Fibroblast of lung (primary cell): ENCODE data around the gene XXYLT1. TPM values are rescaled to one million over a fixed set of nuclear protein-coding genes. Genes with fewer than 3 reads are reported as not detected.

Experiments used
- DNase-seq, 2 donors: peaks; one replicate each; pipeline versions ENCODE4 v3.0.0 to v3.0.0-alpha.2; 2010; ENCODE audit warnings: low read depth in 2 of 2
- H2AFZ ChIP-seq: 2 replicates; pipeline ENCODE4 v1.5.1; 2012; ENCODE audit warnings: low read length, control low read depth, inconsistent platforms
- H3K27ac ChIP-seq: 2 replicates; pipeline ENCODE4 v1.5.1; 2011; ENCODE audit warnings: low read length, control low read depth; ENCODE audit not compliant: insufficient read depth
- H3K27me3 ChIP-seq: 2 replicates; pipeline ENCODE4 v1.5.1; 2011; ENCODE audit warnings: mild to moderate bottlenecking, low read length; ENCODE audit not compliant: control insufficient read depth, insufficient read depth
- H3K36me3 ChIP-seq: 2 replicates; pipeline ENCODE4 v1.5.1; 2011; ENCODE audit warnings: low read length; ENCODE audit not compliant: control insufficient read depth, insufficient read depth
- H3K4me1 ChIP-seq: 2 replicates; pipeline ENCODE4 v1.5.1; 2011; ENCODE audit warnings: low read length; ENCODE audit not compliant: control insufficient read depth, insufficient read depth; ENCODE audit errors: extremely low read depth
- H3K4me2 ChIP-seq: 2 replicates; pipeline ENCODE4 v1.5.1; 2011; ENCODE audit warnings: low read length, control low read depth; ENCODE audit not compliant: insufficient read depth; ENCODE audit errors: extremely low read depth
- H3K4me3 ChIP-seq, 4 experiments: fragments of 200-600 bp in 1 of 4; sonication (generic) in 1 of 4; replicated peaks in 1 of 4; 2 replicates each; pipeline ENCODE4 v1.5.1; 2011 to 2016; ENCODE audit warnings: low read length in 4 of 4, low read depth in 3 of 4, mild to moderate bottlenecking in 3 of 4, control low read depth in 2 of 4, inconsistent platforms in 1 of 4, mixed read lengths in 1 of 4; ENCODE audit not compliant: insufficient read depth in 1 of 4; ENCODE audit errors: control extremely low read depth in 1 of 4
- H3K79me2 ChIP-seq: 2 replicates; pipeline ENCODE4 v1.5.1; 2012; ENCODE audit warnings: mild to moderate bottlenecking, low read length, inconsistent platforms; ENCODE audit not compliant: control insufficient read depth, insufficient read depth
- H3K9ac ChIP-seq: 2 replicates; pipeline ENCODE4 v1.5.1; 2011; ENCODE audit warnings: mild to moderate bottlenecking, low read length, control low read depth; ENCODE audit not compliant: insufficient read depth
- H3K9me3 ChIP-seq: 2 replicates; pipeline ENCODE4 v1.5.1; 2012; ENCODE audit warnings: low read depth, low read length; ENCODE audit not compliant: control insufficient read depth, insufficient read depth
- H4K20me1 ChIP-seq: 2 replicates; pipeline ENCODE4 v1.5.1; 2011; ENCODE audit warnings: low read length; ENCODE audit not compliant: control insufficient read depth, insufficient read depth; ENCODE audit errors: extremely low read depth
- CTCF ChIP-seq, 2 donors: IDR thresholded peaks in 1 of 2; conservative IDR thresholded peaks in 1 of 2; 1 replicate in 1 of 2; 2 replicates in 1 of 2; pipeline ENCODE4 v1.5.1; 2011 to 2012; ENCODE audit warnings: low read length in 2 of 2, control low read depth in 1 of 2, inconsistent platforms in 1 of 2, low read depth in 1 of 2, mild to moderate bottlenecking in 1 of 2
- EZH2 ChIP-seq: IDR thresholded peaks from 2 replicates; pipeline ENCODE4 v1.5.1; 2012; ENCODE audit warnings: low read length, control low read depth, mild to moderate bottlenecking; ENCODE audit errors: missing control alignments
- polyA plus RNA-seq, 2 donors: library from polyadenylated mRNA; depleted of rRNA in 1 of 2; stranded (reverse) in 1 of 2; unstranded in 1 of 2; fragments of >200 nt; gene quantifications; 2 replicates each; pipeline ENCODE4 v1.2.1, GENCODE V29; 2011 to 2012; ENCODE audit warnings: missing spikeins in 1 of 2
- total RNA-seq: library from RNA; depleted of rRNA; stranded (reverse); fragments of >200 nt; gene quantifications from 2 replicates; pipeline ENCODE4 v1.2.1, GENCODE V29; 2014

Gene XXYLT1
- total and polyA plus RNA-seq, 2 donors (not counting 1 experiment from before 2014, with no cell fraction given) = 12.4 to 18.5 TPM

DNA sequence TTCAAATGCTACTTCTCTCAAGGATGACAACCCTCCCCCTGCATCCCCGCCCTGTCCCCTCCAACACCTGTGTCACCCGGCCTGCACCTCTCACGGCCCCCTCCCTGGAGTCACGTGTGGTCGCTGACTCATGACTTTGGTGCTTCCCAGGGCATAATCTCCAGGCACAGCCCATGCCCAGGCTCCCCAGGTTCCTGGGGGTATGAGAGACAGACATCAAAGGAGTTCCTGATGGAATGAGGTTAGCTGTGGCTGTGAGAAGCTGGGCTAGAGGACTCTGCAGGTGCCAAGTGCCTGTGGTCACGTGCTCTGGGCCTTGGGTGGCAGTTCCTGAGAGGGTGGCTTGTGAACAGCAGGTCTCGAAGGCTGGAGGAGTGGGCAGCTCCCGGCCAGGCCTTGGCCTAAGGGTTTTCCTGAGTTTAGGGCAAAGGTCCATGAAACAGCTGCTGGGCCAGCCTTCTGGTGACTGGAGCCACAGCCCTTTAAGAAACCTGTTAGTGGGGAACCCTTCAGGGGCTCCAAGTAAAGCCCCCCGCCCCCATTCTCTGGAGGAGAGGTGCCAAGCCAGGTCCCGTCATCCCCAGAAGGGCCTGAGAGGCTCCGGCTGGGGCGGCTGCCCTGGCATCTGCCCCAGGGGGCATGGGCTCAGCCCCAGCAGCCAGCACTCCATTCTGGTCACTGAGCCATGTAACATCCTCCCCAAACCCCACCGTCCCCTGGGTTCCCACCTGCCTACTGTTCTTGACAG is 230.0 kb downstream of the XXYLT1 start:
- H3K4me2 ChIP-seq = no peak overlapping the region
- no peaks in the 10 kb centered on the region for H4K20me1 ChIP-seq
- no peaks in the 10 kb centered on the region for H3K79me2 ChIP-seq
- no peak overlapping the region for H3K27ac ChIP-seq
- H3K36me3 ChIP-seq = no peaks in the 10 kb centered on the region
- no peak overlapping the region for H3K9ac ChIP-seq
- no peaks in the 10 kb centered on the region for H3K4me1 ChIP-seq
- no peaks in the 10 kb centered on the region for H3K9me3 ChIP-seq
- H3K27me3 ChIP-seq = peaks cover 2% of the 10 kb centered on the region
- no peak for TF ChIP-seq CTCF (conservative IDR thresholded peaks at IDR 0.05 in 1 of 2, IDR thresholded peaks at IDR 0.05 in 1 of 2; ENCODE audit: low read depth in 1 of 2, low read length in 2 of 2)
- no peak for TF ChIP-seq EZH2
- H2AFZ ChIP-seq = no peak overlapping the region
- DNase-seq = no peak
- H3K4me3 ChIP-seq = no peak overlapping the region

GRCh38 chr3:195040094-195040493 is 230.9 kb downstream of the XXYLT1 start:
- Histone ChIP-seq H3K36me3 (no peaks in the 10 kb centered on the region), H3K4me3 (no peak overlapping the region), H3K27me3 (peaks cover 2% of the 10 kb centered on the region), H3K9ac (no peak overlapping the region), H2AFZ (no peak overlapping the region), H3K9me3 (no peaks in the 10 kb centered on the region), H3K4me2 (no peak overlapping the region), H3K4me1 (no peaks in the 10 kb centered on the region), H4K20me1 (no peaks in the 10 kb centered on the region), H3K27ac (no peak overlapping the region), H3K79me2 (no peaks in the 10 kb centered on the region)
- no peak for TF ChIP-seq CTCF (conservative IDR thresholded peaks at IDR 0.05 in 1 of 2, IDR thresholded peaks at IDR 0.05 in 1 of 2; ENCODE audit: low read depth in 1 of 2, low read length in 2 of 2)
- DNase-seq = no peak

DNA sequence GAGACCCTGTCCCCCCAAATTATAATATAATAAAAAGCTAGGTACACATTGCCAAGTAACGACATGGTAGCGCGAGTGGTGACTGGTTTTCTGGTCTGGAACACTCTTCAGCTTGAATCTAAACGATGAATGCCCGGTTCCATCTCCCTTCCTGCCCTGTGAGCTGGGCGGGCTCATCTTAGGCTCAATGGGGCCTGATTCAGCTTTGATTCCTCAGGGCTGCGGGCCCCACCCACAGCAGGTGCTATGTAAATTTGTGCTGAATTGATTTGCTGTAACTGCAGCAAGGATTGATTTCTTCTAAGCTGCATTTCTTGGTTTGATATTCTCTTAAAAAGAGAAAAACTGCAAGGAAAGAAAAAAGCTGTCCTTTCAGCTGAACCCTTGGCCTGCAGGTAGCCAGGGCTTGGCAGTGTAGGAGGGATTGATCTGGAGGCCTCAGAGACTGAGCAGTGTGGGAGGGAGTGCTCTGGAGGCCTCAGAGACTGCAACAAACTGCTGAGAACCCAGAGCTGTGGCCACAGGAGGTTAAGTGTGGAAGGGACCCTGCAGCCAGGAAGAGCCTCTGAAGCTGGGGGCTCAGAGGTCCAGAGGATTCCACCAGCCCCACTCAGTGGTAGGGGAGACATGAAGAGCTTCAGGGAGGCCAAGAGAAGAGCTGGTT is 231.6 kb downstream of the XXYLT1 start:
- Histone ChIP-seq H2AFZ (no peak overlapping the region), H3K9ac (no peak overlapping the region), H3K27ac (no peak overlapping the region), H3K4me1 (no peaks in the 10 kb centered on the region), H4K20me1 (no peaks in the 10 kb centered on the region), H3K4me3 (no peak overlapping the region), H3K79me2 (no peaks in the 10 kb centered on the region), H3K9me3 (no peaks in the 10 kb centered on the region), H3K4me2 (no peak overlapping the region), H3K36me3 (no peaks in the 10 kb centered on the region), H3K27me3 (peaks cover 2% of the 10 kb centered on the region)
- DNase-seq = no peak
- no peak for TF ChIP-seq EZH2
- TF ChIP-seq CTCF (conservative IDR thresholded peaks at IDR 0.05 in 1 of 2, IDR thresholded peaks at IDR 0.05 in 1 of 2; ENCODE audit: low read depth in 1 of 2, low read length in 2 of 2) = no peak
